Stimulated activated CD4-positive, alpha-beta T cell treated with anti-CD3 and anti-CD28 coated beads, Interleukin-2, amount 100 ng/mL, for 24 hours (primary cell): Measurements from ENCODE around the gene NACC2.

Experiments used
- DNase-seq, 2 donors: peaks; one replicate each; pipeline ENCODE4 v3.0.0-alpha.2; 2020

Gene NACC2, protein sequence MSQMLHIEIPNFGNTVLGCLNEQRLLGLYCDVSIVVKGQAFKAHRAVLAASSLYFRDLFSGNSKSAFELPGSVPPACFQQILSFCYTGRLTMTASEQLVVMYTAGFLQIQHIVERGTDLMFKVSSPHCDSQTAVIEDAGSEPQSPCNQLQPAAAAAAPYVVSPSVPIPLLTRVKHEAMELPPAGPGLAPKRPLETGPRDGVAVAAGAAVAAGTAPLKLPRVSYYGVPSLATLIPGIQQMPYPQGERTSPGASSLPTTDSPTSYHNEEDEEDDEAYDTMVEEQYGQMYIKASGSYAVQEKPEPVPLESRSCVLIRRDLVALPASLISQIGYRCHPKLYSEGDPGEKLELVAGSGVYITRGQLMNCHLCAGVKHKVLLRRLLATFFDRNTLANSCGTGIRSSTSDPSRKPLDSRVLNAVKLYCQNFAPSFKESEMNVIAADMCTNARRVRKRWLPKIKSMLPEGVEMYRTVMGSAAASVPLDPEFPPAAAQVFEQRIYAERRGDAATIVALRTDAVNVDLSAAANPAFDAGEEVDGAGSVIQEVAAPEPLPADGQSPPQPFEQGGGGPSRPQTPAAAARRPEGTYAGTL

DNA sequence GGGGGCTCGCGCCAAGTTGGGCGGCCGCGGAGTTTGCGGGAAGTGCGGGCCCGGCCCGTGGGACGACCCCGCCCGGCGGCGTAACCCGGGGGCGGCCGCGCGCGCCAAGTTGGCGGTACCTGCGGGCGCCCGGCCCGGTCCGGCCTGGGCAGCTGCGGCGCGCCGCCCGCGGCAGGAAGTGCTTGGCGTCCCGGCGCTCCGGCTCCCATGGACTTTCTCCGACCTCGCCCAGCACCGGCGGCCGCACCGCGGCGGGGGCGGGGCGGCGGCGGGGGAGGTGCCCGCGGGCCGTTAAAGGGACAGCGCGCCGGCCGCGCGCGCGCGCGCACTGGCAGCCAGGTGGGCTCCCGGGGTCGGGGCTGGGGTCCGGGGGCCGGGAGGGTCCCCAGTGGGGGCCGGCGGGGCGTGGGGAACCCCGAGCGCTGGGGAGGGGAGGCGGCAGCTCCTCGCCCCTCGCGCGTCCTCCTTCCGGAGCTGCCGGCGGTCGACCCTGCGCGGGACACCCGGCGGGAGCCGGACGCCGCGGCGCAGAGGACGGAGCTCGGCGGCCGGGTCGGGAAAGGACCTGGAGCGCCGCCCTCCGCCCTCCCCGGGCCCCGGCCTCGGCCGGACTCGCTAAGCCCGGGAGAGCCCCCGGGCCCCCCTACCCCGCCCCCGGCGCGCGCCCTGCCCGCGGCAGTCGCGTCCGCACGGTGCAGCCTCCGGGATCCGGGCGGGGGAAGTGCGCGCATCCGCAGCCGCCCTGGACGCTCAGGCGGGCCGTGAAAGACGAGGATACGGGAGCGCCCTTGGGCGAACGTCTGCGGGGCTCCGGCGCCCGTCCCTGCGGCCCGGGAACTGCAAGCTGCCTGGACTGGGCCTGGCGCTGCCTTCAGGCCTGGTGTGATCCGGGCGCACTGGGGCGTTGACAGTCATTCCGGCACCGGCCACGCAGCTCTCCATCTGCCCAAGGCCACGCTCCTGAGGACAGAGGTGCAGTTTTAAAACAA lies at the start of gene NACC2:
TSS of gene NACC2 (minus strand) at position 220 of the 989 bp plus-strand sequence. CDS start 44,768 bp downstream, outside the sequence.
- DNase-seq = peak in 1 of 2 donors; percentile 48

- no peak for DNase-seq
These were observed 49.4 kb upstream of the NACC2 start for GRCh38 chr9:136144450-136144849.

DNA sequence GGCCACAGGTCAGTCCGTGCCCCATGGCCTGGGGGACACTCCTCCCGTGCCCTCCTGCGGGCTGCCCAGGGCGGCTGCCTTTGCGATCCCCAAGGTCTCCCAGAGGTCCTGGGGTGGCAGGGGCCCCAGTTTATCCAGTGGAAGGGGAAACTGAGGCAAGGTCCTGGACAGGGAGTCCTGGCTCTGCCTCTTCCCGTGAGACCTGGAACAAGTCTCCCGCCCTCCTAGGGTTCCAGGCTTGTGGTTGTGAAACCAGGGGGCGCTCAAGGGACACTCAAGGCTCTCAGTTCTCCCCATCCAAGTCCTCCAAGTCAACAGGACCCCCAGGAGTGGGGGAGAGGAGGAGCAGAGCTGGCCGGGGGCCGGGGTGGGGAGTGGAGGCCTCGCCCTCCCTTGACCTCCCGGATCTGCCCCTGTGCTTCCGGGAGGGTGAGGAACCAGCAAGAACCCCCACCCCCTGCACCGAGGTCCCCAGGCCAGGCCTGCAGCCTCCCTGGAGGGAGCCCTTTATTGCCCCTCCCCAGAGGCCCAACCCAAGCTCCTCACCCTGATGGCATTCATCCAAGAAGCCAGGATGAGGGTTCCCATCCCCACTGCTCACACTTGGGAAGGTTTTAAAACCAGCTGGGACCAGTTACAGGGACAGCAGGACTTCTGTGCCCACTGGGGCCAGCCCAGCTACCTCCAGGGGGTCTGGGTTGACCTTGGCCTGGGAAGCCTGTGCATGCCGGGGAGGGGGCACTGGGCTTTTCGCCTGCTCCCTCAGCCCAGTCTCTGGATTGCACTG lies 48.3 kb upstream of the NACC2 start:
- DNase-seq = no peak

- no peak for DNase-seq
These were observed 47.7 kb upstream of the NACC2 start for GRCh38 chr9:136142859-136143214.

- DNase-seq = no peak
These were observed 47.3 kb upstream of the NACC2 start for GRCh38 chr9:136142414-136142796.

DNA sequence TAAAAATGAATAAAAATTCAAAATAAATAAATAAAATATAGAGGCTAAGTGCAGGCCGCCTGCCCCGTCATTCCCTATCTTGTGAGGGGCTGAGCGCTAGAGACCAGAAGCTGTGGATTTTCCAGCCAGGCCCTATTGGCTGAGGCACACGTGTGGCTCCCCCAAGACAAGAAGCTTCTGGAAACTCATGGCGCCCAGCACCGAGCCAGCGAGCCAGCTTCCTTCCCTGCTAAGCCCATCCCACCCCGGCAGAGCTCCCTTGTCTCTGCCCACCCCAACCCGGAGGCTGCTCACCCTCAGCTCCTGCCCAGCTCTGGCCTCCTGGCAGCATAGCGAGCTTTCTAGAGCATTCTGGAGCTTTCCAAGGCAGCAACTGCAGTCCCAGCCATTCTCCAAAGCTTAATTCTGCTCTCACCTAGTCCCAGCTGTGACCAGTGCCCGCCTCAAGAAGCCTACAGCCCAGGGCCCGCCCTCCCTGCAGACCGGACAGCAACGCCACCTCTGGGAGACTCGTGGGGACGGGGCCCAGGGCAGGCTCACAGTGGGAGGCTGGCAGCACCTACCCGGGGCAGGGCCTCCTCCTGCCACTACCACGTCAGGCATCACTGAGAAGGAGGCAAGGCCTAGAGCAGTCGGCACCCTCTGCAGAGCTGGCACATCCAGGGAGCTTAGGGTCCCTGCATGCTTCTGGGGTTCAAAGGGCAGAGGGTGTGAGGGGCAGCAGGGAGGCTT lies 46.8 kb upstream of the NACC2 start:
- no peak for DNase-seq

- DNase-seq = no peak
These were observed 45.9 kb upstream of the NACC2 start for GRCh38 chr9:136140966-136141365.

GRCh38 chr9:136140046-136140445 lies 45.0 kb upstream of the NACC2 start:
- DNase-seq = no peak

DNA sequence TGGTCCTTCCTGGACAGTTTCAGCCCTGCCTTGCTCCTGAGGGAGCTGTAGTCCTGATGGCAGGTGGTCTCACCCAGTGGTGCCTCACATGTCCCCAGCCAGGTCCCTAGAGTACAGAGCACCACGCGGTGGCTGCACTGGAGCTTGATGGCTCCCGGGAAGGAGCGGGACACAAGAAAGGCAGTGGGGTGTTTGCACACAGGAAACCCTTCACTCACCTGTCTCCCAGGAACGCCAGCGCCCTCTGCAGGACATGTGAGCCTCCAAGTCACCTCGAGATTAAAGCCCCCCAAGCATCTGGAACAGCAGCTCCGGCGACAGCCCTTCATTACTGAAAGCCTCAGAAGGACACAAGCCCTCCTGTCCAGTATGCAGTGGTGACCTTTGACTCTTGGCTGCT lies 43.5 kb upstream of the NACC2 start:
- DNase-seq = peak; percentile 40 to 66

- DNase-seq = no peak
These were observed 42.5 kb upstream of the NACC2 start for GRCh38 chr9:136137321-136138265.

GRCh38 chr9:136136127-136136925 lies 41.2 kb upstream of the NACC2 start:
- no peak for DNase-seq

DNA sequence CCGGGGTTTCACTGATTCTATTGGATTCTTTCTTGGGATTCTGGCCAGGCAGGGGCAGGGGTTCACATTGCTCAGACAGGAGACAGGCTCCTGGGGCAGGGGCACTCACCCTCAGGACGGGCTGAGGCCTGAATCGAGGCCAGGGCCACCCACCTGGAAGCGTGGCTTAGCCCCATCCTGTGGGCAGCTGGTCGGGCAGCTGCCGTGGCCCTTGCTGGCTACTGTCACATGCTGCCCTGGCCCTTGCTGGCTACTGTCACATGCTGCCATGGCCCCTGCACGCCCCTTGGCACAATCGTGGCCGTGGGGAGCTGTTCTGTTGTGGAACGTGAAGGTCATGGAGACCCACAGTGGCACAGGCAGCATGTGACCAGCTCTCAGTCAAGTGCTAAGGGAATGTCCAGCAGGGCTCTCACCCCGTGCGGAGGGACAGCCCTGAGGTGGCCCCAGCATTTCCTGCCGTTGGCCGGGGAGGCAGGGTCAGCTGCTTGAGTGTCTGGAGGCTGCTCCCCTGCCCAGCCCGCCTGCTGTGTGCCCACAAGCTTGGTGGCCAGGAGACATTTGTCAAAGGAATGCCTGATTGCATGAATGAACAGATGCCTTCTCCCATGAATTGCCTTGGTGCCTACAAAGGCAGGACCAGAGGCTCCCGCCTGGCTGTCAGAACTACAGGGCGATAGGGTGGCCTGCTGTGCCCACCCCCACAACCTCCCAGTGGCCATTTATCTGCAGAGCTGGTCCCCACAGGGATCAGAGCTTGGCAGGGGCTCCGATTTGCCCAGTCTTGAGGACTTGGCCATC lies 40.4 kb upstream of the NACC2 start:
- no peak for DNase-seq

DNA sequence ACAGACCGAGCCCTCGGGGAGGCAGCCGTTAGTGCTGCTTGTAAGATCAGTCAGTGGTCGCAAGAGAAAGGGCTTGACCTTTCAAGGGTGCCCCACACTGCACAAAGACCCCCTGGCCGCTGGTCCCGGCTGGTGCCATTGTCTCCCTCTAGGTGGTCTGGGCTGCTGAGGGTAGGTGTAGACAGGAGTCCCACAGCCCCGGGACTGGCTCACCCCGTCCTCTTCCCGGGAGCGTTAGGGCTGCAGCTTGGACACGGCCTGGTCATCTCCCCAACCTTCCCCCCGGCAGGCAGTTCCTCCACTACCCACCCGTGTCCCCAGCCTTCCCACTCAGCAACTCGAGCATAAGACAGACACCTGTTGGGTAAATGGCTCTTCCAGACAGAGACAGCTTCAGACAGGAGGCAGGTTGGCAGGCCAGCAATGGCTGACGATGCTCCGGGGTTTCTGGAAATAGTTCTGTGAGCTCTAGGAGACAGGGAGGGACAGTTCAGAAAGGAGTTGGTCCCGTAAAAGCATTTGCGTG lies 38.9 kb upstream of the NACC2 start:
- DNase-seq = no peak

- peak; percentile 38 to 45 for DNase-seq
These were observed 38.3 kb upstream of the NACC2 start for GRCh38 chr9:136133191-136133958.

- DNase-seq = no peak
These were observed 37.5 kb upstream of the NACC2 start for GRCh38 chr9:136132512-136133050.

DNA sequence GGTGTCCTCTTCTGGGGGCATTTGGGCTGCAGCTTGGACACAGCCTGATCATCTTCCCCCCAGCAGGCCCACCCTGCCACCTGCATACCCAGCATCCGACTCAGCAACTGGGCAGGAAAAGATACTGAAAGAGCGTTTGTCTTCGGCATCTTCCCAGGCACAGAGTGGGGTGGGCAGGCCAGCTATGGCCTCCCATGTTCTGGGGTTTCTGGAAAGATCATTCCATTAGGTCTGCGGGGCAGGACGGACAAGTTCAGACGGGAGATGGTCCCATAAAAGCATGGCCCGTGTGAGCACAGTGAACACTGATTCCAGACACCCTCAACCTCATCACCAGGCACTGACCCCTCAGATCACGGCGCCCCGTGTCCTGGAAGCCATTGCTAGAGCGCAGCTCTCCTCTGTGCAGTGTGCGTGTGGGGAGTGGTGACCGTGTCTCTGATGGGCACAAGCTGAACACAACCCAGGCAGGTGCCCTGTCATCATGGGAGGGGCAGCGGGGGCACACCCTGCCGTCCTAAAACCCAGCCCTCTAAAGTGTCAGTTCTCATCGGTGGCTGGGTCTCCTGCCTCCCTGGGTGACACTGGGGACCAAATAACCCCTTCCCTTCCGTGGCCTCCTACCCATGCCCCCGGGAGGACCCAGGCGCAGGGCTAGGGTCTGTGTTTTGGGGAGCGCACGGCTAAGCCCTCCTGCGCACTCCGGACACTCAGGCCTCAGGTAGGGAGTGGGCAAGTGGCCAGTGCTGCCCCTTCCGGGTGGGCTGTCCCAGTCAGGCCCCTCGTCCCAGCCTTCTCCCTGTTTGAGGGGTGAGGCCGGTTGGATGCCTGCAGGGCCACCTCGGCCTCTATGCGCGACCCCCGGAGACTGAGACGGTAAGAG lies 36.8 kb upstream of the NACC2 start:
- DNase-seq = no peak
